ENCODE results near the gene L3MBTL3.

GRCh38 chr6:130128326-130128725, 109.9 kb downstream of the L3MBTL3 start:
- TF ChIP-seq CTCF (IDR thresholded peaks at IDR 0.05 in 4 of 5, conservative IDR thresholded peaks at IDR 0.05 in 1 of 5), result no peak
- no peak for TF ChIP-seq POLR2A (IDR thresholded peaks at IDR 0.05)
